RPMI8226 (cell line): ENCODE results near the gene CIC.
"Not testable (repeated sequence)": the region's sequence is repeated elsewhere in the genome, so short reads cannot be mapped to it uniquely, and the experiment has no call there.

Experiments used
- DNase-seq: peaks from one replicate; pipeline ENCODE4 v3.0.0-alpha.2; 2015

Gene CIC

GRCh38 chr19:42315024-42315423, 46.0 kb downstream of the CIC start:
- no peak for DNase-seq

DNA sequence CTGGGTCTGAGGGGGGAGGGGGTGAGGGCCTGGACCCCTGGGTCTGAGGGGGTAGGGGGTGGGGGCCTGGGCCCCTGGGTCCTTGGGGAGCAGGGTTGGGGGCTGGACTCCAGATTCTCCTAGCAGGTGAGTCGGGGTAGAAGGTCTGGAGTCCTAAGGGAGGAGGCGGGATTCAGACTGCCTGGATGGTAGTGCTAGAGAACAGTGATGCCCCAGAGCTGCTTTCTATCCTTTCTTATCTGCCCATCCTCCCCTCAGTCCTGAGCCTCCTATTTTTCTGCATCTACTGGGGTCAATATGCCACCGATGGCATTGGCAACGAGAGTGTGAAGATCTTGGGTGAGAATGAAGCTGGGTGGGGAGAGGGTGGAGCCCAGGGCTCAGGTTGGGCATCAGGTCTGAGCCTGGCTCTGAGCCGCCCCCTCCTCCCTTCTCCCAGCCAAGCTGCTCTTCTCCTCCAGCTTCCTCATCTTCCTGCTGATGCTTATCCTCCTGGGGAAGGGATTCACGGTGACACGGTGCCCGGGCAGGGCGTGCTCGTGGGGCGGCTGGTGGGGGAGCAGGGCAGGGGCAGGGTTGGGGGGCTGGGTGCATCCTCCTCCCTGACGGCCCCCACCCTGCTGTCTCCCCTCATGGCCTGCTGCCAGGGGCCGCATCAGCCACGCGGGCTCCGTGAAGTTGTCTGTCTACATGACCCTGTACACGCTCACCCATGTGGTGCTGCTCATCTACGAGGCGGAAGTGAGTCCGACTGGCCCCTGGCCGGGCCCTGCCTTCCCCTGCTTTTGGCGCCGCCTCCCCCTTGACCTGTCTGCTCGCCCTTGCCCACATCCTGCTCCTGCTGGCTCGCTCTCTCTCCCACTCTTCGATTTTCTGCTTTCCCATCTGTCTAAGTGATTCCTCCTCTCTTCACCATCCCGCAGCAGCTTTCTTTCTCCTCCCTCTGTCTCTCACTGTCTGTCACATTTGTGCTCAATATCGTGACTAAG, 47.5 kb downstream of the CIC start:
- peak; percentile 44 for DNase-seq

DNA sequence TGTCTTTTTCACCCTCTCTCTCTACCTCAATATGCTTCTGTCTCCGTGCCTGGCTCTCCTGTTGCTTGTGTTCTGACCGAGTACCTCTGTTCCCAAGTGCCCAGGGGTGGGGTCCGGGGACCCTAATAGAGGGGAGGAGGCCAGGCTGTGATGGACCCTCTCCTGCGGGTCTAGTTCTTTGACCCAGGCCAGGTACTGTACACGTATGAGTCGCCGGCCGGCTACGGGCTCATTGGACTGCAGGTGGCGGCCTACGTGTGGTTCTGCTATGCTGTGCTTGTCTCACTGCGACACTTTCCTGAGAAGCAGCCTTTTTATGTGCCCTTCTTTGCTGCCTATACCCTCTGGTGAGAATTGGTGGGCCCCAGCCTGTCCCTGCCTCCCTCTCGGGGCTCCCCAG, 48.5 kb downstream of the CIC start:
- no peak for DNase-seq

DNA sequence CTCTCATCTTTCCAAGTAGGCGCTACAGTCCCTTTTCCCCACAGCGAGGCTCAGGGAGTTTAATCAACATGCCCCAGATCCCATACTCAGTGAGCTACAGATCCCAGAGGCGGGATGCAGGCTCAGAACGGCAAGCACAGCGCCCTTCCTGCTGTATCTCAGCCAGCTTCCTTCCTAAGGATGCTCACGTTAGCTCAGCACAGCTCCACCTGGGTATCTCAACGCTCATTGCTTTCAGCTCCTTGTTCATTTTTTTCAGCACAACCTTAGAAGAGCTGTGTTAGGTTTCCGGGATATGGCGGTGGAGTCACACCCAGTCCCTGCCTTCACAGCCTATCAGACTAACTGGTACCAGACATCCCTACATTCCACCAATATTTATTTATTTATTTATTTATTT, 53.3 kb downstream of the CIC start:
- DNase-seq = no peak

DNA sequence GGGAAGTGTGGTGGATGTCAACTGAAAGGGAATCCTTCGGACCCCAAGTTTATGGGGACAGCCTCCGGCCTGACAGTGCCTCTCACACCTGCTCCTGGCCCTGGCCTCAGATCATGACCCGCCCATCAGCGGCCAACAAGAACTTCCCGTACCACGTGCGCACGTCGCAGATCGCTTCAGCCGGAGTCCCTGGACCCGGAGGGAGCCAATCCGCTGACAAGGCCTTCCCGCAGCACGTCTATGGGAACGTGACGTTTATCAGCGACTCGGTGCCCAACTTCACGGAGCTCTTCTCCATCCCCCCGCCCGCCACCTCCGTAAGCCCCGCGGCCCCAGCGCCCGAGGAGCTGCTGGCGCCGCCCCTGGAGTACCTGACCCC, 54.4 kb downstream of the CIC start:
- DNase-seq = no peak

- peak; percentile 35 for DNase-seq
These were observed 55.0 kb downstream of the CIC start for GRCh38 chr19:42323852-42324654.

DNA sequence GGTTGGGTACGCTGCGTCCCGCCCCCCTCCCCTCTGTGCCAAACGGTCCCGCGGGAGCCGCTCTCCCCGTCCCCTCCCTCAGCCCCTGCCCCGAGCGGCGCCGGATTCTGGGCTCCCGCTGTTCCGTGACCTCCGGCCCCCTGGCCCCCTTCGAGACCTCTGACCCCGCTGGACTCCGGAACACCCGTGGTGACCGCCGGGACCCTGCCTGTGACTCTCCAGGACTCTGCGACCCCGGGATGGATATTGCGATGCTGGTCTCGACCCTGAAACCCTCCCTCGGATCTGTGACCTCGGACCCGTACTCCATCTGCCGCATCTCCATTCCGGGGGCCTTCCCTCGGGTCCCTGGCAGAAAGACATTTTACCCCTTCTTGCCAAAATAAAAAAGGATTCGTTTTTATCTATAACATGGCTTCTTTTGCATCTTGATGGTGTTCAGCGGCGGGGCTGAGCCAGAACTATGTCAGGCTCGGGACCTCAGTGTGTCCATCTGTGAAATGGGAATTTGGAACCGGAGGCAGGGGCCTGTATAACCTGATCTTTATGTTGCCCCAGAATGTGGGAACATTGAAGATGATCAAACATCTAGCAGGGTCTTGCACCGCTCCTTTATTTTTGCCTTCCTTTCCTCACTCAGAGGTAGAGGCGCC, 55.7 kb downstream of the CIC start:
- DNase-seq = no peak

DNA sequence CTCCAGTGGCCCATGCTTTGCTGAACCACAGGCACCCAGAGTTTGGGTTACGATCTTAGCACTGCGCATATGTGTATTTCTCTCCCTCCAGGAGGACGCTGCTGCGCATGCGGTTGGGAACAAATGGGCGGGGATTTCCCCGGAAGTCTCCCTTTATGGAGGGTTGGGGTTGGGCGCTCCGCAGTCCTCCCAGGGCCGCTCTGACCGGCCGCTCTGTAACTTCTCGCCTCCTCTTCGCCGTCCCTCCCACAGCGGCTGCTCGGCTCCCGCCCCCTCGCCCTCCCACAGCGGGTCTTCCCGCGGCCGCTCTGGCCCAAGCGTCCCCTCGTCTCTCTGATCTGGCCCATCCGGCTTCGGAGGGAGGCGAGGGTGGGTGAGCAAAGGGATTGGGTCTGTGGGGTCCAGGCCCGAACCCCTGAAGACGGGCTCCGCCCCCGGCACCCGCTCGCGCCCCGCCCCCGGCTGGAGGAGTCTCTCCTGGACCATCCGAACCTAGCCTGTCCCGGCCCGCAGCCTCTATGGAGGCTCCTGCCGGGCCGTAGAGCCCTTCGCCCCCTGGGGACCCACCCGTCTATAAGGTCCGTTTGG, 56.4 kb downstream of the CIC start, which contains the start of gene MEGF8:
Gene MEGF8 (plus strand): TSS at position 328 of the 588 bp plus-strand sequence. CDS start 609 bp downstream, outside the sequence.
- peak; percentile 96 for DNase-seq

- no peak for DNase-seq
These were observed 57.1 kb downstream of the CIC start for GRCh38 chr19:42325896-42326771.

DNA sequence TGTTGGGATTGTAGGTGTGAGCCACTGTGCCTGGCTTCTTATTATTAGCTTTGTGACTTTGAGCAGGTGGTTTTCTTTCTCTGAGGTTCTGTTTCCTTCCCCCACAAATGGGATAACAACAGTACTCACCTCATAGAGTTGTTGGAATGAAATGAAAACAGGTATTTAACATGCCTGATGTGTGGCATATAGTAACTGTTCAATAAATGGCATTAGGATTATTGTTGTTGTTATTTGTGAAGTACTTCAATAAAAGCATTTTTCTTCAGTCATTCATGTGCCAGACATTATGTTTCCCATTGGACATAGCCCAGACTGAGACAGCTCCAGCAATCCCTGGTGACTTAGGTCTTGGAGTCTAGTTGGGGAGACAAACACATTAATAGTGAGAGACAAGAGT, 57.9 kb downstream of the CIC start:
- no peak for DNase-seq

GRCh38 chr19:42327381-42327780, 58.3 kb downstream of the CIC start:
- DNase-seq = no peak

DNA sequence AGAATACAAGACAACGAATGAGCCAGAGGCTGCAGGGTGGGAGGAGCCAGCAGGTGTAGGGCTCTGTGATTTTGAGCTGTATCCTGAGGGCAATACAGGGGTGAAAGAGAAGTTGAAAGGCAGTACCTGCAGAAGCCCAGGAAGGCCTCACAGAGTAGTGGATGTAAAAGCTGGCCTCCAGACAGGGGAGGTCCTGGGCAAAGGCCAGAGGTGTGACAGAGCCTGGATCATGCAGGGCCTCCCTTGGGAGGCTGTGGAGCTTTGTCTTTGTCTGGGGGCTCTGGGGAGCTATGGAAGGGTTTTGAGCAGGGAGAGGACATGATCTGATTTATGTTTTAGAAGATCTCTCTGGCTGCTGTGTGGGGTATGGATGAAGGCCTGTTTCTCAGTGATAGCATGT, 59.1 kb downstream of the CIC start:
- no peak for DNase-seq

- DNase-seq = no peak
These were observed 59.8 kb downstream of the CIC start for GRCh38 chr19:42328854-42329253.

GRCh38 chr19:42330241-42330711, 61.2 kb downstream of the CIC start:
- no peak for DNase-seq

DNA sequence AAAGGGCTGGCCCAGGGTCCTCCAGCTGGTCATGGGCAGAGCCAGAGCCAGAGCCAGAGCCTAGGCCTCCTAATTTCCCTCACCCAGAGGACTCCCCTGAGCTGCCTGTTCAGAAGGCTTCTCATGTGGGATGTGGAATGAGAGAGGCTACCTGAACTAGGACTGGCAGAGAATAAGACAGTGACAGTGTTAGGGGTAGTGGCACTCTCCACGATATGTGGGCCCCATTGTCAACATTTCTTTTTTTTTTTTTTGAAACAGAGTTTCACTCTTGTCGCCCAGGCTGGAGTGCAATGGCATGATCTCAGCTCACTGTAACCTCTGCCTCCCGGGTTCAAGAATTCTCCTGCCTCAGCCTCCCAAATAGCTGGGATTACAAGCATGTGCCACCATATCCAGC, 62.3 kb downstream of the CIC start:
- DNase-seq = not testable (repeated sequence)

- DNase-seq = no peak
These were observed 63.0 kb downstream of the CIC start for GRCh38 chr19:42332059-42332458.

GRCh38 chr19:42333018-42333417, 64.0 kb downstream of the CIC start:
- no peak for DNase-seq

DNA sequence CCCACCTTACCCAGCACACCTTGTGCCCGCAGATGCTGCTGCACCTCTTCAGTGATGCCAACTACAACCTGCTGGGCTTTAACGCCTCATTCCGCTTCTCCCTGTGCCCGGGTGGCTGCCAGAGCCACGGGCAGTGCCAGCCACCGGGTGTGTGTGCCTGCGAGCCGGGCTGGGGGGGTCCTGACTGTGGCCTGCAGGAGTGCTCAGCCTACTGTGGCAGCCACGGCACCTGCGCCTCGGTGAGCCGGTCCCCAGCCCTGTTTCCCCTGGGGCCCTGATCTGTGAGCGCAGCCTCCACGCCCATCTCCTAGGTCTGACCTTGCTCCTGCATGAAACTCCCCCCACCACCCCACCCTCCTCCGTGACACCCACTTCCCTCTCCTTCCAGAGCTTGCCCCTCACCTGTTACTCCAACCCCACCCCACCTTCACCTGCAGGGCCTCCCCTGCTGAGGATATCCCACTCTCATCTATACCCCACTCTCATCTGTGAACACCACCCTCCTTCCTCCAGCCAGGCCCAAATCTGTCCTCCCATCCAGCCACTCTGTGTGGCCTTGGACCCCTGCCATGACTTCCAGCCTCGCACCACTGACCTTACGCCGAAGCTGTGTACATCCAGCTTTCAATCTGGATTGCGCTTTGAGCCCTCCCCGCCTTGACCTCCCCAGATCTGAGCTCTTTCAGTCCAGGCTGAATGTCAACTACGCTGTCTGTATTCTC, 65.1 kb downstream of the CIC start:
- no peak for DNase-seq

- no peak for DNase-seq
These were observed 65.8 kb downstream of the CIC start for GRCh38 chr19:42334697-42335373.

DNA sequence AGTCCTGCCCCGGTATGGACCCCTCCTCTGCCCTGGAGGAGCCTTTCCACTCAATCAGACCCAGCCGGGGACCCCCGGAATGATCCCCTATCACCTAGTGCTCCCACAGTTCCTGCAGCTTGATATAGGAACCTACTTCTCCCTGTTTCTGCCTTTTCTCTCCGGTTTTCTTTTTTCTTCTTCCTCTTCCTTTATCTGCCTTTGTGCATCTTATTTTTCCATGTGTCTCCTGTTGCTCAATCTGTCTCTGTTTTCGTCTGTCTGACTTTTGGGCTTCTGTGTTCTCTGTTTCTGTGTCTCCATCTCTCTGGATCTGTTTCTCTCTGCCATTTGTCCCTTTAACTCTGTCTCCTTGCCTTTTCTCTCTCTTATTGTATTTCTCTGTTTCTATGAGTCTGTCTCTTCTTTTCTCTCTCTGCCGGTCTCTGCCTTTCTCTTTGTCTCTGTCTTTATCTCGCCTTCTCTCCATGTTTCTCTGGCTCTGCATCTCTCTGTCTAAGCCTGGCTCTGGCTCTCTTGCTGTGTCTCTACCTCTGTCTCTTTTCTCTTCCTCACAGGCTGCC, 66.4 kb downstream of the CIC start:
- DNase-seq = no peak
